ENCODE measurements around the gene LAMA2. TPM values are rescaled to one million over a fixed set of nuclear protein-coding genes. Genes with fewer than 3 reads are reported as not detected.

Gene LAMA2
- total RNA-seq, 1 experiment from 2014 or later: 4.2 TPM

GRCh38 chr6:129486327-129486726 is 603.4 kb downstream of the LAMA2 start:
- no peak overlapping the region for H4K5ac ChIP-seq (ENCODE audit: insufficient read length, low read depth, low read length)
- TF ChIP-seq CTCF (conservative IDR thresholded peaks at IDR 0.05): no peak
- H3K27ac ChIP-seq (ENCODE audit: insufficient read length, low read depth, low read length): no peak overlapping the region
- no peak overlapping the region for H3T11ph ChIP-seq (ENCODE audit: low read length)
- no peaks in the 10 kb centered on the region for H3K79me2 ChIP-seq (ENCODE audit: insufficient read depth, low read length)
- no peak overlapping the region for H3K18ac ChIP-seq (ENCODE audit: insufficient read length, low read depth, low read length)
- no peak overlapping the region for H2AK5ac ChIP-seq (ENCODE audit: insufficient read length, low read length)
- H4K8ac ChIP-seq (replicated peaks; ENCODE audit: insufficient read length, low read depth, low read length): no peak overlapping the region
- H3K4me2 ChIP-seq (ENCODE audit: insufficient read depth, insufficient read length, low read length): no peak overlapping the region
- Mint-ChIP-seq H3K27ac (no peak overlapping the region), H3K4me1 (peaks cover 13 to 14% of the 10 kb centered on the region in 2 experiments), H3K4me3 (no peak overlapping the region), H3K9me3 (no peaks in the 10 kb centered on the region), H3K36me3 (ENCODE audit: insufficient read depth in 1 of 3, low read depth in 3 of 3) (no peaks in the 10 kb centered on the region), H3K27me3 (ENCODE audit: low read depth) (no peaks in the 10 kb centered on the region)
- H3K9ac ChIP-seq (ENCODE audit: extremely low read depth, insufficient read length, low read length): no peak overlapping the region
- H2BK15ac ChIP-seq (ENCODE audit: low read depth, low read length): no peak overlapping the region
- no peak overlapping the region for H3K23ac ChIP-seq (ENCODE audit: insufficient read length, low read depth, low read length)
- no peak overlapping the region for H3K14ac ChIP-seq (ENCODE audit: insufficient read depth, low read length)
- H2BK120ac ChIP-seq (ENCODE audit: low read depth, low read length, poor library complexity, severe bottlenecking): no peak overlapping the region
- H3K56ac ChIP-seq (ENCODE audit: insufficient read length, low read depth, low read length): no peak overlapping the region
- H4K20me1 ChIP-seq (ENCODE audit: control insufficient read depth, insufficient read depth, insufficient read length): no peaks in the 10 kb centered on the region
- no peak overlapping the region for H2BK12ac ChIP-seq (ENCODE audit: insufficient read length, low read depth, low read length)
- H3K27me3 ChIP-seq (ENCODE audit: insufficient read depth, low read length): no peaks in the 10 kb centered on the region
- no peaks in the 10 kb centered on the region for H3K9me3 ChIP-seq (ENCODE audit: control insufficient read depth, low read depth, low read length)
- H2BK5ac ChIP-seq (ENCODE audit: insufficient read length, low read length): no peak overlapping the region
- H3K79me1 ChIP-seq (ENCODE audit: insufficient read depth, low read depth, low read length, poor library complexity, severe bottlenecking): no peaks in the 10 kb centered on the region
- H2AFZ ChIP-seq (ENCODE audit: low read length): no peak overlapping the region
- DNase-seq: no peak
- no peaks in the 10 kb centered on the region for H3K23me2 ChIP-seq (ENCODE audit: insufficient read length, low read depth, low read length, poor library complexity, severe bottlenecking)
- no peaks in the 10 kb centered on the region; the same call in 1 of the 2 replicates for H3K4me1 ChIP-seq (ENCODE audit: insufficient read depth, low read length)
- H3K4ac ChIP-seq (ENCODE audit: low read depth, low read length): no peak overlapping the region
- no peak overlapping the region for H2BK20ac ChIP-seq (ENCODE audit: low read depth, low read length, poor library complexity, severe bottlenecking)
- no CpG with 5 or more reads among the region's 8 CpGs for WGBS (ENCODE audit: extremely low coverage, insufficient read length, low lambda C conversion rate)
- no peak overlapping the region for H4K91ac ChIP-seq (ENCODE audit: insufficient read length, low read depth, low read length)
